Osteocyte (in vitro differentiated cells): ENCODE results near the gene HOXA7. TPM values are rescaled to one million over a fixed set of nuclear protein-coding genes. Genes with fewer than 3 reads are reported as not detected.
A peak's percentile ranks its signal among the peaks of the same experiment; 100 is the strongest.

Source experiments
- DNase-seq: peaks from one replicate; pipeline ENCODE4 v3.0.0; 2021; ENCODE audit warnings: mixed read lengths; ENCODE audit not compliant: unreplicated experiment; ENCODE audit errors: extremely low spot score
- H3K27ac Mint-ChIP-seq: one replicate; pipeline ENCODE4 v1.8.0; 2021; ENCODE audit warnings: mild to moderate bottlenecking, mixed read lengths; ENCODE audit not compliant: unreplicated experiment
- H3K27me3 Mint-ChIP-seq: one replicate; pipeline ENCODE4 v1.8.0; 2021; ENCODE audit warnings: mixed read lengths; ENCODE audit not compliant: unreplicated experiment
- H3K36me3 Mint-ChIP-seq: one replicate; pipeline ENCODE4 v1.8.0; 2021; ENCODE audit warnings: mixed read lengths; ENCODE audit not compliant: unreplicated experiment
- H3K4me1 Mint-ChIP-seq: one replicate; pipeline ENCODE4 v1.8.0; 2021; ENCODE audit warnings: mixed read lengths; ENCODE audit not compliant: unreplicated experiment
- H3K4me3 Mint-ChIP-seq: one replicate; pipeline ENCODE4 v1.8.0; 2021; ENCODE audit warnings: mild to moderate bottlenecking, moderate library complexity, mixed read lengths; ENCODE audit not compliant: unreplicated experiment
- H3K9me3 Mint-ChIP-seq: one replicate; pipeline ENCODE4 v1.8.0; 2021; ENCODE audit warnings: mixed read lengths; ENCODE audit not compliant: unreplicated experiment
- total RNA-seq: library from RNA; stranded (reverse); gene quantifications from 2 replicates; pipeline ENCODE4 v1.2.1, GENCODE V29; 2021
- TF ChIP-seq, protein P1 (sequence below): fragments of 200-600 bp; sonication (generic); IDR thresholded peaks from 2 replicates; pipeline ENCODE4 v1.5.0; 2021; ENCODE audit warnings: antibody characterized with exemption, mild to moderate bottlenecking, moderate library complexity

The HOXA7 gene
- total RNA-seq, 1 donor from 2014 or later, result not detected

DNA sequence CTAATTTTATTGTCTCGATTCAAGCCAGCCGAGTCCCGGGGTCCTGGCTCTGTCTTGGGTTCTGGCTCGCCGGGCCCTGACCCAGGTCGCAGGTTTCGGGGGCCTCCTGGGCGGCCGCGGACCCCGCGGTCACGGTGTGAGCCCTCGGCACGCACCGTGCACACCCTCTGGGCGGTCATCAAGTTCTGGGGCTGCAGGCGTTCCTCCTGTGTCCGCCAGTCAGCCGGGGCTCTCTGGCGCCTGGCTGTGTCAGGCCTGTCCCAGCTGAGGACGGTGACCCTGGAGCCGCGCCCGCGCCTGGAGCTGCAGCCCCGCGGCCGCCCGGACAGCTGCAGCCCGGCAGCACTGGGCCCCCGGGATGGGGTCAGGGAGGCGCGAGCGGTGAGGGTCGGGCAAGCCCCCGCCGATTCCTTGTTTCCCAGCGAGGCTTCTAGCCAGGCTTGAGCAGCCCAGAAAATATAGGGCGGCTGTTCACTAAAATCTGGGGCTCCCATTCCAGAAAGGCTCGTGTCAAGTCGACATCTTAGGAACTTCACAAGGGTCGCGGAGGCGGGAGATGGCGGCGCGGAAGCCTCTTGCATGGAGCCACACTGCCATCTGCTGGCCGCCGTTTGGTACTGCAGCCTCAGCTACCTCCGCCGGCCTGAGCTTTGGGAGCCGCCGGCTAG, 4.2 kb upstream of the HOXA7 start:
- peak; percentile 93 for DNase-seq
- Mint-ChIP-seq H3K36me3 (no peaks in the 10 kb centered on the region), H3K27me3 (peaks cover 84% of the 10 kb centered on the region), H3K9me3 (peaks cover 7% of the 10 kb centered on the region), H3K27ac (no peak overlapping the region), H3K4me1 (peaks cover 7% of the 10 kb centered on the region), H3K4me3 (peak overlapping the region; percentile 66)
- TF ChIP-seq, protein P1, sequence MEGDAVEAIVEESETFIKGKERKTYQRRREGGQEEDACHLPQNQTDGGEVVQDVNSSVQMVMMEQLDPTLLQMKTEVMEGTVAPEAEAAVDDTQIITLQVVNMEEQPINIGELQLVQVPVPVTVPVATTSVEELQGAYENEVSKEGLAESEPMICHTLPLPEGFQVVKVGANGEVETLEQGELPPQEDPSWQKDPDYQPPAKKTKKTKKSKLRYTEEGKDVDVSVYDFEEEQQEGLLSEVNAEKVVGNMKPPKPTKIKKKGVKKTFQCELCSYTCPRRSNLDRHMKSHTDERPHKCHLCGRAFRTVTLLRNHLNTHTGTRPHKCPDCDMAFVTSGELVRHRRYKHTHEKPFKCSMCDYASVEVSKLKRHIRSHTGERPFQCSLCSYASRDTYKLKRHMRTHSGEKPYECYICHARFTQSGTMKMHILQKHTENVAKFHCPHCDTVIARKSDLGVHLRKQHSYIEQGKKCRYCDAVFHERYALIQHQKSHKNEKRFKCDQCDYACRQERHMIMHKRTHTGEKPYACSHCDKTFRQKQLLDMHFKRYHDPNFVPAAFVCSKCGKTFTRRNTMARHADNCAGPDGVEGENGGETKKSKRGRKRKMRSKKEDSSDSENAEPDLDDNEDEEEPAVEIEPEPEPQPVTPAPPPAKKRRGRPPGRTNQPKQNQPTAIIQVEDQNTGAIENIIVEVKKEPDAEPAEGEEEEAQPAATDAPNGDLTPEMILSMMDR, result peak; percentile 99

DNA sequence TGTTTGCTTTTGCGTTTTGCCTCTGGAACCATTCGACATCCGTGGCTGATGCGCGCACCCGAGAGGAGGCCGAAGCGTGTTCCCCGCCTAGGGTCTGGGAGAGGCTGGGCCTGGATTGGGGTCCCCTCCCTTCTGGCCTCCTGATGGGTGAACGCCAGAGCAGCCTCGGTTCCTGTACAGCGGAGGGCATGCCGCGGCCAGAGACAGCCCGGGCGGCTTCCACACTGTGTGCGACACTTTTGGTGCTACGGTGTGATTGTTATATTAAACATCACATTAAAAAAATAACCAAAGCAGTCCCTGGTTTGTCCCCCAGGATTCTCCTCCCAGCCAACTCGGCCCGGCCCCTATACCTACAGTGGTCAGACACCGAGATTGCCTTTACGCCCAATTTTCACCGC, 3.7 kb upstream of the HOXA7 start:
- Mint-ChIP-seq H3K4me1 (peaks cover 7% of the 10 kb centered on the region), H3K9me3 (peaks cover 7% of the 10 kb centered on the region), H3K27me3 (peaks cover 85% of the 10 kb centered on the region), H3K4me3 (no peak overlapping the region), H3K27ac (no peak overlapping the region), H3K36me3 (no peaks in the 10 kb centered on the region)
- DNase-seq, result no peak
- TF ChIP-seq, protein P1, result no peak

DNA sequence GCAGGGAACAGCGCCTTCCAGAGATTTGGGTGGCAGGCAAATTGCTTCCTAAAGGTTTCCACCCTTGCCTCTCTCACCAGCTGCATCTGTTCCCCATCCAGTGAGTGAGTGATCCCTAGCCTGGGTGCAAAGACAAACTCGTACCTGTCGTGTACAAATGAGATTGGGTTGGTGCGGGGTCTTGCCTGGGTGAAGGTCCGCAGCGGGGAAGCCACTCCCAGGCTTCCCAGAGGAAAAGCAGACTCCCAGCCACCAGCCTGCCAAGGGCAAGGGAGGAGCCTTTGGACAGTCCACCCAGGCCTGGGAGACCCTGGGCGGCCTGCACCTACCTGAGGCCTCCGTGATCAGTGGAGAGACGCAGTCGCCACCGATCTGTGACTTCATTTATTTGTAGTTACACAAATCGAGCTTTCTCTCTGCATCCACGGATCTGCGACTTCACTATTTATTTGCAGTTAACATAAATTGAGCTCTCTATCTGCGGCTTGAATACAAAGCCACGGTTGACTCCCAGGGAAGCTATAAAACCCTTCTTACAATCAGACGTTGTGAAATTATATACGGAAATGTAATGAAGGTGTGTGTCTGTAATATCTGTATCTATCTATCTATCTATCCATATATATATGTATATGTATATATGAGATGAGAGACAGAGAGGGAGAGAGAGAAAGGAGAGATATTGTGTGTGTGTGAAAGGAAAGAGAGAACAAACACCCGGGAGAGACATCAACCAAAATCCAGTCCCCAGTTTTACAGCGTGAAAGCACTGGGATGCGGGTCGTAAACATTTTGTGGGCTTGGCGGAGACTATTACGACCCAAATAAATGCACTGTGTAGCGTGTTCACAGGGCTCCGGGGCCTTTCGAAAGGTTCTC, 3.0 kb upstream of the HOXA7 start:
- Mint-ChIP-seq H3K4me3 (no peak overlapping the region), H3K9me3 (peaks cover 7% of the 10 kb centered on the region), H3K27ac (no peak overlapping the region), H3K36me3 (peaks cover 1% of the 10 kb centered on the region), H3K4me1 (peaks cover 12% of the 10 kb centered on the region), H3K27me3 (peaks cover 87% of the 10 kb centered on the region)
- TF ChIP-seq, protein P1, result no peak
- no peak for DNase-seq

DNA sequence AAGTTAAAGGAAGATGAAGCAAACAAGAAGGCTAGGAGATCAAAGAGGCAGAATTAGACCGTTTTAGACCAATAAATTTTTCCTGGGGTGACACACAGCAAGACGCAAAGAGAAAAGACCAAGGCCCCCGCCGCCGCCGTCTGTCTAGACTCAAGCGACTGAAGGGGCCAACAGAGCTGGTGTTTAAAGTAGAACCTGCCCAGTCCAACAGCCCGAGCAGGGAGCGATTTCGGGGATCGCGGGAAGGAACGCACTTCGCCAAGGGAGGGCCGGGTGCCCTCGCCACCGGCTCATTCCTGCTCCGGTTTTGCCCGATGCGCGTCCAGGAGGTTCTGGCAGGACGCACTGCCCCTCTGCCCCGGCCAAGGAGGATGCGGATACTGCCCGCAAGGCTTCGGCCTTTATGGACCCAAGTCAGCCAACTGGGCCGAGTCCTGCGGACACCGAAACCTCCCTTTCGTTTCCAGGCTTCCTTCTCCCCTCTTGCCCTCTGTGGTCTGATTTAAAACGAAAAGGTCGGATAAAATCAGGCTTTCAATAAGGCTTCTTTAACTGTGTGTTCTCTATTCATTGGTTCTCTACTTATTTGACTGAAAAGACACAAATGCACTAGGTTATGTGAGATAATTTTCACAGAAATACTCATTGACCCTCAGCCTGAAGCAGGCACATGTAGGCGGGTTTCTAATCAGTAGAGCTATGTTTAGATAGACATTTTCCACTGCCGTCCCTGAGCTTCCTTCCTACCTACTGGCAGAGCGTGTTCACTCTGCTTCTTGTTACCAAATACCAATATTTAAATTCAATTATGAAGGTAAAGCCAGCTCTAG, 2.2 kb upstream of the HOXA7 start:
- Mint-ChIP-seq H3K9me3 (peaks cover 7% of the 10 kb centered on the region), H3K4me3 (no peak overlapping the region), H3K27ac (no peak overlapping the region), H3K27me3 (peaks cover 88% of the 10 kb centered on the region), H3K36me3 (peaks cover 1% of the 10 kb centered on the region), H3K4me1 (peaks cover 12% of the 10 kb centered on the region)
- TF ChIP-seq, protein P1, result no peak
- DNase-seq, result no peak
